Neuronal stem cell (in vitro differentiated cells): Measurements from ENCODE around the gene PNRC1.
"Not testable (repeated sequence)": the region's sequence is repeated elsewhere in the genome, so short reads cannot be mapped to it uniquely, and the experiment has no call there.

Experiments used
- DNase-seq: peaks from one replicate; pipeline ENCODE4 v3.0.0-alpha.2; 2013; ENCODE audit warnings: low spot score
- H2AFZ ChIP-seq: one replicate; pipeline ENCODE4 v1.6.1; 2013; ENCODE audit warnings: mild to moderate bottlenecking, low read length, inconsistent platforms
- H2AK5ac ChIP-seq: 2 replicates; pipeline ENCODE4 v1.6.1; 2013; ENCODE audit warnings: low read depth, mild to moderate bottlenecking, inconsistent platforms, low read length, moderate library complexity, mixed read lengths
- H2BK120ac ChIP-seq: 2 replicates; pipeline ENCODE4 v1.6.1; 2013; ENCODE audit warnings: low read depth, mild to moderate bottlenecking, inconsistent platforms, low read length, moderate library complexity, mixed read lengths
- H2BK12ac ChIP-seq: one replicate; pipeline ENCODE4 v1.6.1; 2013; ENCODE audit warnings: low read length, inconsistent platforms
- H2BK15ac ChIP-seq: 2 replicates; pipeline ENCODE4 v1.6.1; 2013; ENCODE audit warnings: mild to moderate bottlenecking, low read length, inconsistent platforms, mixed read lengths
- H2BK5ac ChIP-seq: one replicate; pipeline ENCODE4 v1.6.1; 2013; ENCODE audit warnings: inconsistent platforms, mild to moderate bottlenecking, low read length, moderate library complexity
- H3K14ac ChIP-seq: one replicate; pipeline ENCODE4 v1.6.1; 2013; ENCODE audit warnings: low read length, inconsistent platforms
- H3K18ac ChIP-seq: 2 replicates; pipeline ENCODE4 v1.6.1; 2013; ENCODE audit warnings: low read length, inconsistent platforms
- H3K23ac ChIP-seq: 2 replicates; pipeline ENCODE4 v1.6.1; 2013; ENCODE audit warnings: low read depth, mild to moderate bottlenecking, mixed read lengths, low read length, inconsistent platforms; ENCODE audit not compliant: poor library complexity
- H3K27ac ChIP-seq: replicated peaks from 3 replicates; pipeline ENCODE4 v1.5.1; 2013; ENCODE audit warnings: low read length, inconsistent platforms
- H3K27me3 ChIP-seq, 3 experiments: 2 replicates each; pipeline ENCODE4 v1.6.1; 2013; ENCODE audit warnings: low read length in 3 of 3, mild to moderate bottlenecking in 2 of 3, inconsistent platforms in 1 of 3, low read depth in 1 of 3, mixed read lengths in 1 of 3, moderate library complexity in 1 of 3; ENCODE audit not compliant: control insufficient read depth in 3 of 3, insufficient read depth in 3 of 3
- H3K36me3 ChIP-seq, 2 donors: replicated peaks in 1 of 2; 2 replicates each; pipeline ENCODE4 v1.6.1; 2013; ENCODE audit warnings: low read length in 2 of 2; ENCODE audit not compliant: control insufficient read depth in 2 of 2, insufficient read depth in 2 of 2
- H3K4ac ChIP-seq: 2 replicates; pipeline ENCODE4 v1.6.1; 2013; ENCODE audit warnings: inconsistent platforms, mild to moderate bottlenecking, low read length, moderate library complexity
- H3K4me1 ChIP-seq, 2 donors: 1 replicate in 1 of 2; 2 replicates in 1 of 2; pipeline ENCODE4 v1.6.1; 2013; ENCODE audit warnings: low read length in 2 of 2, low read depth in 1 of 2; ENCODE audit not compliant: control insufficient read depth in 2 of 2, insufficient read depth in 1 of 2
- H3K4me2 ChIP-seq: one replicate; pipeline ENCODE4 v1.6.1; 2013; ENCODE audit warnings: mild to moderate bottlenecking, low read length, inconsistent platforms; ENCODE audit not compliant: insufficient read depth, poor library complexity, severe bottlenecking
- H3K4me3 ChIP-seq, 2 donors: 2 replicates each; pipeline ENCODE4 v1.5.1; 2013; ENCODE audit warnings: low read length in 2 of 2, mild to moderate bottlenecking in 2 of 2, inconsistent platforms in 1 of 2, moderate library complexity in 1 of 2
- H3K79me1 ChIP-seq: one replicate; pipeline ENCODE4 v1.6.1; 2013; ENCODE audit warnings: low read depth, mild to moderate bottlenecking, inconsistent platforms, low read length, moderate library complexity
- H3K9ac ChIP-seq: one replicate; pipeline ENCODE4 v1.6.1; 2013; ENCODE audit warnings: mild to moderate bottlenecking, low read depth, low read length, inconsistent platforms; ENCODE audit not compliant: poor library complexity
- H3K9me3 ChIP-seq, 2 donors: replicated peaks in 1 of 2; 2 replicates each; pipeline versions ENCODE3 to v1.6.1; 2013; ENCODE audit warnings: low read length in 2 of 2, mild to moderate bottlenecking in 2 of 2, inconsistent platforms in 1 of 2, low read depth in 1 of 2, mixed read lengths in 1 of 2, moderate library complexity in 1 of 2; ENCODE audit not compliant: control insufficient read depth in 2 of 2, insufficient read depth in 1 of 2
- H4K8ac ChIP-seq: one replicate; pipeline ENCODE4 v1.6.1; 2013; ENCODE audit warnings: low read depth, mild to moderate bottlenecking, inconsistent platforms, low read length, moderate library complexity
- H4K91ac ChIP-seq: one replicate; pipeline ENCODE4 v1.6.1; 2013; ENCODE audit warnings: low read length, low read depth, mild to moderate bottlenecking, inconsistent platforms; ENCODE audit not compliant: poor library complexity
- WGBS, 2 donors: extraction: QIAGEN DNeasy Blood & Tissue Kit; methylation state at CpG; one replicate each; pipeline ENCODE4 v1.1.7; 2013; ENCODE audit warnings: missing lambda C conversion rate in 2 of 2, mixed read lengths in 1 of 2; ENCODE audit not compliant: insufficient read length in 2 of 2, insufficient replicate concordance in 1 of 2; ENCODE audit errors: extremely low coverage in 2 of 2; 5-methylcytosine and 5-hydroxymethylcytosine counted together

The PNRC1 gene

DNA sequence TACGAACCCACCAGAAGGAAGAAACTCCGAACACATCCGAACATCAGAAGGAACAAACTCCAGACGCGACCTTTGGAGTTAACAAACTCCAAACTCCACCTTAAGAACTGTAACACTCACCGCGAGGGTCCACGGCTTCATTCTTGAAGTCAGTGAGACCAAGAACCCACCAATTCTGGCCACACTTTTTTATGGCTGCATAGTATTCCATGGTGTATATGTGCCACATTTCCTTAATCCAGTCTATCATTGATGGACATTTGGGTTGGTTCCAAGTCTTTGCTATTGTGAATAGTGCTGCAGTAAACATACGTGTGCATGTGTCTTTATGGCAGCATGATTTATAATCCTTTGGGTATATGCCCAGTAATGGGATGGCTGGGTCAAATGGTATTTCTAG is 14.4 kb upstream of the PNRC1 start:
- H3K18ac ChIP-seq, H3K79me1 ChIP-seq, H2BK5ac ChIP-seq, H3K4me3 ChIP-seq, H3K4ac ChIP-seq, DNase-seq, H2BK12ac ChIP-seq, H2AFZ ChIP-seq, H3K27ac ChIP-seq, H3K23ac ChIP-seq, H3K27me3 ChIP-seq, H3K9ac ChIP-seq, H4K8ac ChIP-seq, H2BK15ac ChIP-seq, H2AK5ac ChIP-seq, H3K14ac ChIP-seq, H3K9me3 ChIP-seq, H3K4me1 ChIP-seq, H4K91ac ChIP-seq, H2BK120ac ChIP-seq, H3K36me3 ChIP-seq, H3K4me2 ChIP-seq: not testable (repeated sequence)
- WGBS, 2 donors = no CpG with 5 or more reads among the region's 9 CpGs

DNA sequence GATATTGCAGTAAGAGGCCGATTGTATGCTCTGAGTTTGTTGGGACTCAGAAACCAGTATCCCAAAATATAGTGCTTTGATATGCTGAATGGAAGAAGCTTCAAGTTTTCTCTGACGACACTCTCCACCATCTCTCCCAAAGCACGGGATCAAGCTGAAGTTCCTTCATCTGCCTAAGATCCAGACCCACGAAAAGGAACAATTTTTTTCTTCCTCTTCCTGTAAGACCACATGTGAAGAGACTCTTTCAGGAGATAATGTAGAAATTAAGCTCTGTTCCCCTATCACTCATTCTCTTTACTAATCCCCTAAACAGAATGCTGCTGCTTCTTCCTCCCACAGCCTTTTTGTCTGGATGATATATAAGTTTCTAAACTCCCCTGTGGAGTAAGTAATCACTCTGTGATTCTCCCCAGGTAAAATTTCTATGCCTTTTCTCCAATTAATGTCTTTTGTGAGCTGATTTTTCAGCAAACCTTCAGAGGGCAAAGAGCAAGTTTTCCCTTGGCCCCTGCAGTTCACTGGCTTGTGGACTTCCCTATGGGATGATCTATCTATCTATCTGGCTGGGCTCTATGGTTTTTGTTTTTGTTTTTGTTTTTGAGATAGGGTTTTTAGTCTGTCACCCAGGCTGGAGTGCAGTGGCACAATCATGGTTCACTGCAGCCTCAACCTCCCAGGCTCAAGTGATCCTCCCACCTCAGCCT is 13.5 kb upstream of the PNRC1 start:
- H4K8ac ChIP-seq = no peak overlapping the region
- DNase-seq = no peak
- H3K36me3 ChIP-seq = no peaks in the 10 kb centered on the region

DNA sequence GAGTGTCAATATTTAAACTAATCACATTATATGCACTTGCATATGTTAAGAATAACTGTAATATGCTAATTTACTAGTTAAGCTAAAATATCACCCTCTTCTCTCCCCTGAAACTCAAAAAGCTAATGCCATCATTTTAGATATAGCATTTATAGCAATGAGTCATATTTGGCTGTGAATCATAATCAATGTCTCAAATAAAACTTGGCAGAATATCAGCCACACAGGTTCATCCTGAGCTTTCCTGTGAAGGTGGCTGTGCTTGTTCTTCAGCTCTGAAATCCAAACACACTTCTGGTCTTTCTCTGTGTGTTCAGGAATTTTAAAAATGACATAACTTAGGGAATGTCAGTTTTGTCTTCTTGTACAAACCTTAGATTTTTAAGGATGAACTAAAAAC is 12.8 kb upstream of the PNRC1 start:
- Histone ChIP-seq H3K9ac (no peak overlapping the region), H3K9me3 (no peaks in the 10 kb centered on the region), H3K14ac (no peak overlapping the region), H2BK5ac (no peak overlapping the region), H2BK15ac (no peak overlapping the region), H3K27ac (no peak overlapping the region), H3K27me3 (peaks cover 0 to 20% (median 0%) of the 10 kb centered on the region in 3 experiments), H3K79me1 (no peaks in the 10 kb centered on the region), H4K91ac (no peak overlapping the region), H4K8ac (no peak overlapping the region), H3K4me3 (no peak overlapping the region), H2AFZ (no peak overlapping the region), H3K23ac (no peak overlapping the region), H3K18ac (no peak overlapping the region), H2AK5ac (no peak overlapping the region), H2BK120ac (no peak overlapping the region), H3K4me1 (no peaks in the 10 kb centered on the region), H3K4ac (no peak overlapping the region), H3K4me2 (no peak overlapping the region), H3K36me3 (no peaks in the 10 kb centered on the region), H2BK12ac (no peak overlapping the region)
- DNase-seq = no peak

More for the DNA sequence above, 13.5 kb upstream of the PNRC1 start:
- H3K14ac ChIP-seq = no peak overlapping the region
- no peak overlapping the region for H2BK120ac ChIP-seq
- H2BK15ac ChIP-seq = no peak overlapping the region
- peaks cover 0 to 14% (median 0%) of the 10 kb centered on the region in 3 experiments for H3K27me3 ChIP-seq
- H3K18ac ChIP-seq = no peak overlapping the region
- no peak overlapping the region for H3K4ac ChIP-seq
- H2BK12ac ChIP-seq = no peak overlapping the region
- no peak overlapping the region for H3K23ac ChIP-seq
- no peaks in the 10 kb centered on the region for H3K9me3 ChIP-seq
- no peak overlapping the region for H3K4me3 ChIP-seq
- no peak overlapping the region for H2BK5ac ChIP-seq
- H3K9ac ChIP-seq = no peak overlapping the region
- no peak overlapping the region for H3K4me2 ChIP-seq
- no peak overlapping the region for H2AFZ ChIP-seq
- no peaks in the 10 kb centered on the region for H3K79me1 ChIP-seq
- H2AK5ac ChIP-seq = no peak overlapping the region
- no CpG with 5 or more reads among the region's 4 CpGs for WGBS, 2 donors
- H3K4me1 ChIP-seq = no peaks in the 10 kb centered on the region
- H3K27ac ChIP-seq = no peak overlapping the region
- no peak overlapping the region for H4K91ac ChIP-seq

DNA sequence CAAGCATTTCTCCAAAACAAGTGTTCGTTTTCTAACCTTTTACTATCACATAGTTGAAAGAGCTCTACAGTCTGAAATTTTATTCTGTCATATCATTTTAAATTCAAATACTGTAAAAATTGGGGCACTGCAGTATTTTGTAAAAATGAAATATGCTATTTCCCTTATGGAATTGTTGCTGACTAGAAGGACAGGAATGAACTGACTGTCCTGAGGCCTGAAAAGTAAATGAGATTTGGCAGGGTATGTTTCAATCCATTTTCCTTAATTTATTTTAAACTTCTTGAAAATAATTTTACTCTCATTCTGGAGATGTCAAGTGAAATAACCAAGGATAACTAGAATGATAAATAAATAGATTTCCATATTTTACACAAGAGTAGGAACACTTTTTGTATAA is 11.9 kb upstream of the PNRC1 start:
- H4K8ac ChIP-seq = no peak overlapping the region
- H3K79me1 ChIP-seq = no peaks in the 10 kb centered on the region
- H2BK120ac ChIP-seq = no peak overlapping the region
- no peak overlapping the region for H2BK15ac ChIP-seq
- H3K4ac ChIP-seq = no peak overlapping the region
- no peak overlapping the region for H3K18ac ChIP-seq
- no peak overlapping the region for H2AFZ ChIP-seq
- H2BK12ac ChIP-seq = no peak overlapping the region
- H3K9me3 ChIP-seq = peaks cover 0 to 7% of the 10 kb centered on the region in 2 donors
- H3K36me3 ChIP-seq = no peaks in the 10 kb centered on the region
- DNase-seq = no peak
- H3K27ac ChIP-seq = no peak overlapping the region
- no peak overlapping the region for H3K23ac ChIP-seq
- no peak overlapping the region for H2BK5ac ChIP-seq
- H3K4me2 ChIP-seq = no peak overlapping the region
- no peak overlapping the region for H2AK5ac ChIP-seq
- H4K91ac ChIP-seq = no peak overlapping the region
- no CpG with 5 or more reads among the region's 1 CpG for WGBS, 2 donors
- H3K14ac ChIP-seq = no peak overlapping the region
- H3K27me3 ChIP-seq = peaks cover 0 to 20% (median 0%) of the 10 kb centered on the region in 3 experiments
- no peak overlapping the region for H3K9ac ChIP-seq
- no peaks in the 10 kb centered on the region for H3K4me1 ChIP-seq
- H3K4me3 ChIP-seq = no peak overlapping the region
